Measurements from ENCODE around the gene OTOR.
A peak's percentile ranks its signal among the peaks of the same experiment; 100 is the strongest.

The OTOR gene

DNA sequence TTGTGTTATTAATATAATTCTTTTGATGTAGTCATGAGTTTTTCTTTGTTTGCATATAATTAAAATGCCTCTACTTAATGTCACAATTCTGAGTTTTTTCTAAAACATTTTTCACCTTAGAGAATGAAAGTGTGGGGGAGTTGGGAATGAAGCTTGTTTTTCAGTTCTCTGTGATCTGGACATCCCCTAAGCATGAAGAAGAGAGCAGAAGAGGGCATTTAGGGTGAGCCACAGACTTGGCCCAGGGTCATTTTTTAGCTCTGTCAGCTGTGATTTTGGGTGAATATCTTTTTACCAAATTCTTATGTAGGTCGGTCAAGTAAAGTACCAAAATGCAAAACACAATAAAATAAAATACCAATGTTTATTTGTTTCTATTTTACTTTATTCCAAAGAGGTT is 3.9 kb downstream of the OTOR start:
- no peak for DNase-seq

DNA sequence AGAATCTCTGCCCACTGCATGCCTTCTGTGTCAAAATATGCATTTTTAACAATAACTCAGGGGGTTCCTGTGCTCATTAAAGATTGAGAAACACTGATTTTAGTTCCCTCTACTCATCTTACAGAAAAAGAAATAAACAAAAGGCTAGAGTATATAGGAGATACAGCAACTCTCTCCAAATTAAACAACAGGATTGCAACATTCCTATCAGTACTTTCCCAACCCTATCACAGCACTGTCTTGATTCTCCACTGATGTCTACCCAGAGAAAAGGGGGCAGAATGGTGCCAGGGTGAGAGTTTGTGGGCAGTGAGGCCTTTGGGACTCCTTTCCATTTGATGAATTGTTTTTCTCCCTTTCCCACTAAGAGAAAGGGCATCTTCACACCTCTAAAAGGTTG is 4.7 kb downstream of the OTOR start:
- DNase-seq: no peak

GRCh38 chr20:16758454-16759180 is 10.5 kb downstream of the OTOR start:
- no peak for DNase-seq

- no peak for DNase-seq
Measured at GRCh38 chr20:16759181-16759563, 11.0 kb downstream of the OTOR start.

- no peak for DNase-seq
Measured at GRCh38 chr20:16760431-16761304, 12.5 kb downstream of the OTOR start.

- peak; percentile 10 for DNase-seq
Measured at GRCh38 chr20:16761305-16761829, 13.2 kb downstream of the OTOR start.

GRCh38 chr20:16764560-16764959 is 16.4 kb downstream of the OTOR start:
- DNase-seq: no peak

DNA sequence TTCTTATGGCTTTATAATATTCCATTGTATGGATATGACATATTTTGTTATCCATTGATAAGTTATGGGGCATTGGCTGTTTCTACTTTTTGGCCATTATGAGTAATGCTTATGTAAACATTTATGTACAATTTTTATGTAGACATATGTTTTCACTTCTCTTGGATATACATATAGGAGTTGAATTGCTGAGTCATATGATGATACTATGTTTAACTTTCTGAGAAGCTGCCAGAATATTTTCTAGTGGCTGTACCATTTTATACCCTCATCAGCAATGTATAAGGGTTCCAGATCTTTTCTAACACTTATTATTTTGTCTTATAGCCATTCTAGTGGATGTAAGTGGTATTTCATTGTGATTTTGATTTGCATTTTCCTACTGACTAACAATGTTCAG is 23.1 kb downstream of the OTOR start:
- DNase-seq: no peak

GRCh38 chr20:16775961-16776360 is 27.8 kb downstream of the OTOR start:
- no peak for DNase-seq

GRCh38 chr20:16777126-16777525 is 29.0 kb downstream of the OTOR start:
- no peak for DNase-seq

- no peak for DNase-seq
Measured at GRCh38 chr20:16778159-16778558, 30.0 kb downstream of the OTOR start.

DNA sequence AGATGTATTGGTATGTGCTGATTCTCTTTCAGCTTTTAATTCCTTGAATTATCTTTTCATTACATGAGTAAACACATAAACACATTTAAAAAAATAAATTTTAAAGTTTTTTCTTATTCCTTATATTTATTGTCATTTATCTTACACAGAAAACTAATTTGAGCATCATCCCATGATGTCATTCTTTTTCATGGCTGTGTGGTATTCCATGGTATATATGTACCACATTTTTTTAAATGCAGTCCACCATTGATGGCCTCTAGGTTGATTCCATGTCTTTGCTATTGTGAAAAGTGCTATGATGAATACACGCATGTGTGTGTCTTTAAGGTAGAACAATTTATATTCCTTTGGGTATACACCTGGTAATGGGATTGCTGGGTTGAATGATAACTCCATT is 33.3 kb downstream of the OTOR start:
- no peak for DNase-seq

DNA sequence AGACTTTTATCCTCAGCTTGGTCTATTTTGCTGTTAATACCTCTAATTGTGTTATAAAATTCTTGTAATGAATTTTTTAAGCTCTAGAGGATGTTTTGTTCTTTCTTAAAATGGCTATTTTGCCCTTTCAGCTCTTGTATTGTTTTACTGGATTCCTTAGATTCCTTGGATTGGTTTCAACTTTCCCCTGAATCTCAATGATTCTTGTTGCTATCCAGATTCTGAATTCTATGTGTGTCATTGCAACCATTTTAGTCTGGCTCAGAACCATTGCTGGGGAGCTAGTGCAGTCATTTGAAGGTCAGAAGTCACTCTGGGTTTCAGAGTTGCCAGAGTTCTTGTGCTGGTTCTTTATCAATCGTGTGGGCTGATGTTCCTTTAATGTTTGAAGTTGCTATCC is 37.1 kb downstream of the OTOR start:
- no peak for DNase-seq

Measured in NCI-H1436 (cell line).